OCI-LY3 (cell line): ENCODE data around the gene ZC3H12C.
A peak's percentile ranks its signal among the peaks of the same experiment; 100 is the strongest.
"Not testable (repeated sequence)": the region's sequence is repeated elsewhere in the genome, so short reads cannot be mapped to it uniquely, and the experiment has no call there.

Source experiments
- H2AFZ ChIP-seq: fragments of 200-600, 300-600 bp; shearing (Covaris generic); 2 replicates; pipeline ENCODE4 v1.6.0; 2014; ENCODE audit warnings: antibody characterized with exemption, low read depth, low read length
- H3K27ac ChIP-seq: fragments of 200-600, 300-600 bp; sonication (generic); 2 replicates; pipeline ENCODE4 v1.5.1; 2014; ENCODE audit warnings: mild to moderate bottlenecking, low read length, moderate library complexity, mixed read lengths
- H3K27me3 ChIP-seq: fragments of 200-600, 300-600 bp; sonication (generic); 2 replicates; pipeline ENCODE4 v1.6.1; 2014; ENCODE audit warnings: low read depth, low read length, mixed read lengths
- H3K36me3 ChIP-seq: fragments of 200-600, 300-600 bp; sonication (generic); replicated peaks from 2 replicates; pipeline ENCODE3; 2014; ENCODE audit warnings: low read depth, low read length, mixed read lengths
- H3K4me1 ChIP-seq: fragments of 300-600, 200-600 bp; sonication (generic); 2 replicates; pipeline ENCODE4 v1.6.1; 2014; ENCODE audit warnings: low read length, mixed read lengths
- H3K4me2 ChIP-seq: fragments of 200-600, 300-600 bp; sonication (generic); 2 replicates; pipeline ENCODE4 v1.6.1; 2014; ENCODE audit warnings: low read length, mixed read lengths
- H3K4me3 ChIP-seq: fragments of 300-600, 200-600 bp; sonication (generic); 2 replicates; pipeline ENCODE4 v1.5.1; 2014; ENCODE audit warnings: antibody characterized with exemption, mild to moderate bottlenecking, low read length, moderate library complexity
- H3K79me2 ChIP-seq: fragments of 300-600, 200-600 bp; shearing (Covaris generic); 2 replicates; pipeline ENCODE4 v1.6.1; 2014; ENCODE audit warnings: mild to moderate bottlenecking, low read length, mixed read lengths
- H3K9ac ChIP-seq: fragments of 300-600, 200-600 bp; shearing (Covaris generic); 2 replicates; pipeline ENCODE4 v1.6.0; 2014; ENCODE audit warnings: mild to moderate bottlenecking, low read length, moderate library complexity
- H3K9me3 ChIP-seq: fragments of 200-600, 300-600 bp; shearing (Covaris generic); 2 replicates; pipeline ENCODE4 v1.6.1; 2014; ENCODE audit warnings: low read length, mixed read lengths; ENCODE audit not compliant: insufficient read depth
- H4K20me1 ChIP-seq: fragments of 200-600, 300-600 bp; sonication (generic); 2 replicates; pipeline ENCODE4 v1.6.1; 2016; ENCODE audit warnings: low read length, mixed read lengths; ENCODE audit not compliant: insufficient read depth
- EZH2phosphoT487 ChIP-seq: fragments of 200-600 bp; shearing (Covaris generic); IDR thresholded peaks from 2 replicates; pipeline ENCODE4 v1.6.1; 2018; ENCODE audit warnings: antibody characterized with exemption, mixed run types, low read depth
- TF ChIP-seq, protein P1 (sequence below): fragments of 200-600, 300-600 bp; sonication (generic); IDR thresholded peaks from 2 replicates; pipeline ENCODE4 v1.5.1; 2014; ENCODE audit warnings: antibody characterized with exemption, low read length, low read depth

The ZC3H12C gene

DNA sequence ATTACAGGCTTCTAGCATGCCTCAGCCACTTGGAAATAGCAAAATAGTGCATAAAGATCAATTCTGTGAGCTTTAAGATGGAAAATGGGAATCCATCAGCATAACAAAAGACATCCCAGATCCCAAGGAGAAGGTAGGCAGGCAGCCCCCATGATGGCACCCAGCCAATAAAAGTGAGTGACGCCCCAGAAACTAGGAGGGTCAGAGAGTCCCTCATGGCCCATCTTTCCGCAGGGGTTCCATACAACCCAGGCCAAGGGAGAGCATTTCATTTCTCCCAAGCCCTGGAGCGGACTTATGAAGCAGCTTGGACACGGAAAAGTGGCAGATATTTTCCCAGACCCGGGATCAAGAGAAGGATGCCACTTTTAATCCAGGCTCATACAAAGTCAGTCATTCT lies 93.3 kb downstream of the ZC3H12C start:
- Histone ChIP-seq H2AFZ (no peak overlapping the region), H3K4me1 (peaks cover 33% of the 10 kb centered on the region), H3K9ac (no peak overlapping the region), H3K27me3 (no peaks in the 10 kb centered on the region), H3K9me3 (no peaks in the 10 kb centered on the region), H3K36me3 (no peaks in the 10 kb centered on the region), H3K79me2 (no peaks in the 10 kb centered on the region), H4K20me1 (no peaks in the 10 kb centered on the region), H3K4me3 (no peak overlapping the region), H3K4me2 (no peak overlapping the region), H3K27ac (no peak overlapping the region)
- TF ChIP-seq, protein P1, sequence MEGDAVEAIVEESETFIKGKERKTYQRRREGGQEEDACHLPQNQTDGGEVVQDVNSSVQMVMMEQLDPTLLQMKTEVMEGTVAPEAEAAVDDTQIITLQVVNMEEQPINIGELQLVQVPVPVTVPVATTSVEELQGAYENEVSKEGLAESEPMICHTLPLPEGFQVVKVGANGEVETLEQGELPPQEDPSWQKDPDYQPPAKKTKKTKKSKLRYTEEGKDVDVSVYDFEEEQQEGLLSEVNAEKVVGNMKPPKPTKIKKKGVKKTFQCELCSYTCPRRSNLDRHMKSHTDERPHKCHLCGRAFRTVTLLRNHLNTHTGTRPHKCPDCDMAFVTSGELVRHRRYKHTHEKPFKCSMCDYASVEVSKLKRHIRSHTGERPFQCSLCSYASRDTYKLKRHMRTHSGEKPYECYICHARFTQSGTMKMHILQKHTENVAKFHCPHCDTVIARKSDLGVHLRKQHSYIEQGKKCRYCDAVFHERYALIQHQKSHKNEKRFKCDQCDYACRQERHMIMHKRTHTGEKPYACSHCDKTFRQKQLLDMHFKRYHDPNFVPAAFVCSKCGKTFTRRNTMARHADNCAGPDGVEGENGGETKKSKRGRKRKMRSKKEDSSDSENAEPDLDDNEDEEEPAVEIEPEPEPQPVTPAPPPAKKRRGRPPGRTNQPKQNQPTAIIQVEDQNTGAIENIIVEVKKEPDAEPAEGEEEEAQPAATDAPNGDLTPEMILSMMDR, result no peak
- TF ChIP-seq EZH2phosphoT487, result no peak

DNA sequence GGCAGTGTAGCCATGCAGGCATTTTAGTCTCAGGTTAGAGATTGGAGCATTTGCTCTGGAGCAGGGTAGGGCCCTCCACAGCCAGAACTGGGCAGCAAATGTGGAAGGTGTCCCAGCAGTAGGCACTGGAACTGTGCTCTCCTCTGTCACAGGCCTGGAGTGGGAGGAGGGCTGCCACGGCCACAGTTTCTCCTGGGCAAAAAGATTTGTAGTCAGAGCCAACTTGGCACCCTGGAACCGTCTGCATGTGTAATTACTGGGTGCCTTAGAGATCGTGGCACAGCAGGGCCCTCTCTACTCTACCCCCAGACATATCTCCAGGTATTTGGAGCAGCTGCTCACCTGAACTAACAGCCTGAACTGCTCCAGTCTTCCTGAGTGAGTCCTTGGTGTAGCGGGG lies 93.7 kb downstream of the ZC3H12C start:
- no peak overlapping the region for H2AFZ ChIP-seq
- no peaks in the 10 kb centered on the region for H3K79me2 ChIP-seq
- H4K20me1 ChIP-seq, result no peaks in the 10 kb centered on the region
- no peak overlapping the region for H3K4me2 ChIP-seq
- H3K4me1 ChIP-seq, result peaks cover 37% of the 10 kb centered on the region
- no peaks in the 10 kb centered on the region for H3K36me3 ChIP-seq
- H3K9ac ChIP-seq, result no peak overlapping the region
- H3K4me3 ChIP-seq, result no peak overlapping the region
- no peak for TF ChIP-seq EZH2phosphoT487
- TF ChIP-seq, protein P1, result no peak
- H3K27ac ChIP-seq, result no peak overlapping the region
- no peaks in the 10 kb centered on the region for H3K27me3 ChIP-seq
- peaks cover 1% of the 10 kb centered on the region; the same call in 1 of the 2 replicates for H3K9me3 ChIP-seq

DNA sequence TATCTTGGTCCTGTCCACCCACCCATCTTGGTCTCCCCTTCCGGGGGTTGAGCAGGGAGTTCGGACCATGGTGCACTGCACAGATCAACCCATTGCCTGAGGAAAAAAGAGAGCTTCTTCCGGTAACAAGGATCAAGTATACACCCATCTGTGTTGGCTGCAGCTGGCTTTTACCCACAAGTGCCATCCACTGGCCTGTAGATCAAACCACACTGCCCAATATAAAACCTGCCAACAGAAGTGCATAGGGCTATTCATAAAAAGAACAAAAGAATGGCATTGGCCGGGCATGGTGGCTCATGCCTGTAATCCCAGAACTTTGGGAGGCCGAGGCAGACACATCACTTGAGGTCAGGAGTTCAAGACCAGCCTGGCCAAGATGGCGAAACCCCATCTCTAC lies 94.5 kb downstream of the ZC3H12C start:
- no peak overlapping the region for H3K9ac ChIP-seq
- no peak overlapping the region for H2AFZ ChIP-seq
- no peak overlapping the region for H3K4me3 ChIP-seq
- H4K20me1 ChIP-seq, result no peaks in the 10 kb centered on the region
- H3K4me1 ChIP-seq, result peaks cover 46% of the 10 kb centered on the region
- no peaks in the 10 kb centered on the region for H3K27me3 ChIP-seq
- H3K27ac ChIP-seq, result no peak overlapping the region
- no peak for TF ChIP-seq EZH2phosphoT487
- TF ChIP-seq, protein P1, result no peak
- no peaks in the 10 kb centered on the region for H3K36me3 ChIP-seq
- H3K9me3 ChIP-seq, result peaks cover 8% of the 10 kb centered on the region; the same call in 1 of the 2 replicates
- no peak overlapping the region for H3K4me2 ChIP-seq
- H3K79me2 ChIP-seq, result no peaks in the 10 kb centered on the region

DNA sequence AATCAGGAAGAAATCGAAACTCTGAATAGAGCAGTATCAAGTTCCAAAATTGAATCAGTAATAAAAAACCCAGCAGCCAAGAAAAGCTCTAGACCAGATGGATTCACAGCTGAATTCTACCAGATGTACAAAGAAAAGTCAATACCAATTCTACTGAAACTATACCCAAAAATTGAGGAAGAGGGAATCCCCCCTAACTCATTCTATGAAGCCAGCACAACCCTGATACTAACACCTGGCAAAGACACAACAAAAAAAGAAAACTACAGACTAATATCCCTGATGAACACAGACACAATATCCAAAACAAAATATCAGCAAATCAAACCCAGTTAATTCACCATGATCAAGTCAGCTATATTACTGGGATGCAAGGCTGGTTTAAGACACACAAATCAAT lies 97.7 kb downstream of the ZC3H12C start:
- H3K4me3 ChIP-seq, result 0 out of 2 replicates have a peak overlapping the region, but pooled peaks have one; percentile 10
- TF ChIP-seq, protein P1, result no peak
- TF ChIP-seq EZH2phosphoT487, result no peak
- H3K79me2 ChIP-seq, result no peaks in the 10 kb centered on the region
- peak overlapping the region; percentile 42 for H3K4me2 ChIP-seq
- 0 out of 2 replicates have a peak, but pooled peaks cover 3% of the 10 kb centered on the region for H3K27me3 ChIP-seq
- H3K9me3 ChIP-seq, result peaks cover 8% of the 10 kb centered on the region; the same call in 1 of the 2 replicates
- H3K9ac ChIP-seq, result no peak overlapping the region
- H2AFZ ChIP-seq, result no peak overlapping the region
- peaks cover 38% of the 10 kb centered on the region for H3K4me1 ChIP-seq
- H4K20me1 ChIP-seq, result no peaks in the 10 kb centered on the region
- H3K36me3 ChIP-seq, result no peaks in the 10 kb centered on the region
- H3K27ac ChIP-seq, result peak overlapping the region; percentile 9; the same call in 1 of the 2 replicates

DNA sequence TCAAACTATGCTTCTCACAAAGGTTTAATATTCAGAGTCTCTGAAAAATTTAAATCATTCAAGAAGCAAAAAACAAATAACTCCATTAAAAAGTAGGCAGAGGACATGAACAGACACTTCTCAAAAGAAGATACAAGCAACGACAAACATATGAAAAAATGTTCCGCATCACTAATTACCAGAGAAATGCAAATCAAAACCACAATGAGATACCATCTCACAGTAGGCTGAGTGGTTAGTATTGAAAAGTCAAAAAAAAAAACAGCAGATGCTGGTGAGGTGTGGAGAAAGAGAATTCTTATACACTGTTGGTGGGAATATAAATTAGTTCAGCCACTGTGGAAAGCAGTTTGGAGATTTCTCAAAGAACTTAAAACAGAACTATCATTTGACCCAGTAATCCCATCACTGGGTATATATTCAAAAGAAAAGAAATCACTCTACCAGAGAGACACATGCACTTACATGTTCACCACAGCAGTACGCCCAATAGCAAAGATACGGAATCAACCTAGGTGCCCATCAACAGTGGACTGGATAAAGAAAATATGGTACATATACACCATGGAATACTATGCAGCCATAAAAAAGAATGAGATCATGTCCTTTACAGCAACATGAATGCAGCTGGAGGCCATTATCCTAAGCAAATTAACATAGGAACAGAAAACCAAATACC lies 99.6 kb downstream of the ZC3H12C start:
- peak overlapping the region; percentile 19; the same call in 1 of the 2 replicates for H3K27ac ChIP-seq
- not testable (repeated sequence) for H3K4me3 ChIP-seq, H3K27me3 ChIP-seq, H4K20me1 ChIP-seq, H3K9ac ChIP-seq, H3K79me2 ChIP-seq, H3K9me3 ChIP-seq, H2AFZ ChIP-seq, H3K36me3 ChIP-seq
- H3K4me1 ChIP-seq, result peaks cover 33% of the 10 kb centered on the region
- H3K4me2 ChIP-seq, result peak overlapping the region; percentile 20; the same call in 1 of the 2 replicates

DNA sequence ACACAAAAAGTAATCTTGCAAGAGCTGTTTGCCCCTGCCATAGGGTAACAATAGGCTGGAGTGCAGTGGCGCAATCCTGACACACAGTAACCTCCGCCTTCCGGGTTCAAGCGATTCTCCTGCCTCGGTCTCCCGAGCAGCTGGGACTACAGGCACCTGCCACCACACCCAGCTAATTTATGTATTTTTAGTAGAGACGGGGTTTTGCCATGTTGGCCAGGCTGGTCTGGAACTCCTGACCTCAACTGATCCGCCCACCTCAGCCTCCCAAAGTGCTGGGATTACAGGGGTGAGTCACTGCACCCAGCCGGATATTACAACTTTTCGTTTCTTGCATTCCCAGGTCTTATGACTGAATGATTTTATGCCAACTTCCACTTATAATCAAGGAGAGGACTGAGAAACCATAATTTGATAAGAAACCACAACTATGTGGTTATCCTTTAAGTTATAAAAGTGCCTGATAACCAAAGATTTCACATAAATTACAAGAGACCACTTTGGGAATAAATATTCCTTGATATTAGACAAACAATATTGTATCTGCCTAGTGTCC lies 101.1 kb downstream of the ZC3H12C start:
- peaks cover 33% of the 10 kb centered on the region for H3K4me1 ChIP-seq

More for the DNA sequence above, 101.1 kb downstream of the ZC3H12C start:
- H3K27ac ChIP-seq, H3K4me2 ChIP-seq, H3K9me3 ChIP-seq, H3K4me3 ChIP-seq, H3K9ac ChIP-seq, H2AFZ ChIP-seq, H3K27me3 ChIP-seq, H3K36me3 ChIP-seq, H4K20me1 ChIP-seq, H3K79me2 ChIP-seq: not testable (repeated sequence)
